IPS-18c (cell line): ENCODE results near the gene AKAP13.

Experiments used
- H3K4me3 ChIP-seq: 2 replicates; pipeline ENCODE4 v1.7.0; 2013; ENCODE audit warnings: low read depth, mild to moderate bottlenecking, low read length, moderate library complexity; ENCODE audit not compliant: insufficient read depth
- H3K9me3 ChIP-seq: one replicate; pipeline ENCODE4 v1.6.1; 2013; ENCODE audit warnings: mild to moderate bottlenecking, low read length, moderate library complexity; ENCODE audit not compliant: control insufficient read depth, insufficient read depth

The AKAP13 gene

GRCh38 chr15:85379403-85380131 lies 836 bp upstream of the AKAP13 start:
- Histone ChIP-seq H3K4me3 (peak overlapping the region; percentile 47), H3K9me3 (no peaks in the 10 kb centered on the region)

GRCh38 chr15:85380812-85381642 lies 624 bp downstream of the AKAP13 start:
- H3K4me3 ChIP-seq = peak overlapping the region; percentile 82
- no peaks in the 10 kb centered on the region for H3K9me3 ChIP-seq

GRCh38 chr15:85381850-85382751 lies 1.7 kb downstream of the AKAP13 start:
- no peak overlapping the region; the same call in 1 of the 2 replicates for H3K4me3 ChIP-seq
- H3K9me3 ChIP-seq = no peaks in the 10 kb centered on the region

GRCh38 chr15:85382942-85383341 lies 2.5 kb downstream of the AKAP13 start:
- Histone ChIP-seq H3K9me3 (no peaks in the 10 kb centered on the region), H3K4me3 (no peak overlapping the region)

- Histone ChIP-seq H3K9me3 (no peaks in the 10 kb centered on the region), H3K4me3 (no peak overlapping the region)
These were observed 3.2 kb downstream of the AKAP13 start for GRCh38 chr15:85383470-85384148.

GRCh38 chr15:85386261-85386660 lies 5.9 kb downstream of the AKAP13 start:
- Histone ChIP-seq H3K9me3 (no peaks in the 10 kb centered on the region), H3K4me3 (no peak overlapping the region)

- no peak overlapping the region for H3K4me3 ChIP-seq
- H3K9me3 ChIP-seq = no peaks in the 10 kb centered on the region
These were observed 8.3 kb downstream of the AKAP13 start for GRCh38 chr15:85388566-85389305.

GRCh38 chr15:85389306-85389650 lies 8.9 kb downstream of the AKAP13 start:
- H3K9me3 ChIP-seq = no peaks in the 10 kb centered on the region
- H3K4me3 ChIP-seq = no peak overlapping the region

GRCh38 chr15:85389772-85390171 lies 9.4 kb downstream of the AKAP13 start:
- H3K9me3 ChIP-seq = no peaks in the 10 kb centered on the region

GRCh38 chr15:85393210-85393609 lies 12.8 kb downstream of the AKAP13 start:
- H3K4me3 ChIP-seq = no peak overlapping the region
- H3K9me3 ChIP-seq = no peaks in the 10 kb centered on the region

More at GRCh38 chr15:85389772-85390171, 9.4 kb downstream of the AKAP13 start:
- H3K4me3 ChIP-seq = no peak overlapping the region

GRCh38 chr15:85394554-85395333 lies 14.3 kb downstream of the AKAP13 start:
- Histone ChIP-seq H3K9me3 (no peaks in the 10 kb centered on the region), H3K4me3 (no peak overlapping the region)

- H3K9me3 ChIP-seq = no peaks in the 10 kb centered on the region
- no peak overlapping the region for H3K4me3 ChIP-seq
These were observed 16.2 kb downstream of the AKAP13 start for GRCh38 chr15:85396554-85396953.

GRCh38 chr15:85397151-85397550 lies 16.7 kb downstream of the AKAP13 start:
- no peaks in the 10 kb centered on the region for H3K9me3 ChIP-seq
- no peak overlapping the region for H3K4me3 ChIP-seq

- no peaks in the 10 kb centered on the region for H3K9me3 ChIP-seq
- H3K4me3 ChIP-seq = no peak overlapping the region
These were observed 17.5 kb downstream of the AKAP13 start for GRCh38 chr15:85397926-85398325.

- H3K9me3 ChIP-seq = no peaks in the 10 kb centered on the region
- no peak overlapping the region for H3K4me3 ChIP-seq
These were observed 18.4 kb downstream of the AKAP13 start for GRCh38 chr15:85398822-85399221.

- Histone ChIP-seq H3K9me3 (no peaks in the 10 kb centered on the region), H3K4me3 (no peak overlapping the region)
These were observed 19.2 kb downstream of the AKAP13 start for GRCh38 chr15:85399627-85400026.
